HG02588 (cell line): ENCODE measurements around the gene APBA2.

Experiments
- ATAC-seq: cut with Tn5 transposase; IDR thresholded peaks from one replicate; pipeline ENCODE4 v1.9.1; 2021; ENCODE audit warnings: mild to moderate bottlenecking, moderate library complexity; ENCODE audit not compliant: unreplicated experiment

APBA2 gene

DNA sequence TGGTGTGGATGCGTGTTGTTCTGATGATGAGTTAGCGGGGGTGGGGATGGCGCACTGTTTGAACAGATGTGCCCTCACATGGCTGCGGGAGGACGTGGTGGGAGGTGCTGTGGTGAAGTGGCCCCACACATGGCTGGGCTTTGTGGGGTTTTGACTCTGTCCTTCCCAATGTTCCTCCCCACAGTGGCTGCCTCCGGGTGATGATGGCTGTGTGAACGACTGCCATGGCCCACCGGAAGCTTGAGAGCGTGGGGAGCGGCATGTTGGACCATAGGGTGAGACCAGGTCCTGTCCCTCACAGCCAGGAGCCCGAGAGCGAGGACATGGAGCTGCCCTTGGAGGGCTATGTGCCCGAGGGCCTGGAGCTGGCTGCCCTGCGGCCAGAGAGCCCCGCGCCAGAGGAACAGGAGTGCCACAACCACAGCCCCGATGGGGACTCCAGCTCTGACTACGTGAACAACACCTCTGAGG lies 167.9 kb downstream of the APBA2 start:
- ATAC-seq, result no peak

DNA sequence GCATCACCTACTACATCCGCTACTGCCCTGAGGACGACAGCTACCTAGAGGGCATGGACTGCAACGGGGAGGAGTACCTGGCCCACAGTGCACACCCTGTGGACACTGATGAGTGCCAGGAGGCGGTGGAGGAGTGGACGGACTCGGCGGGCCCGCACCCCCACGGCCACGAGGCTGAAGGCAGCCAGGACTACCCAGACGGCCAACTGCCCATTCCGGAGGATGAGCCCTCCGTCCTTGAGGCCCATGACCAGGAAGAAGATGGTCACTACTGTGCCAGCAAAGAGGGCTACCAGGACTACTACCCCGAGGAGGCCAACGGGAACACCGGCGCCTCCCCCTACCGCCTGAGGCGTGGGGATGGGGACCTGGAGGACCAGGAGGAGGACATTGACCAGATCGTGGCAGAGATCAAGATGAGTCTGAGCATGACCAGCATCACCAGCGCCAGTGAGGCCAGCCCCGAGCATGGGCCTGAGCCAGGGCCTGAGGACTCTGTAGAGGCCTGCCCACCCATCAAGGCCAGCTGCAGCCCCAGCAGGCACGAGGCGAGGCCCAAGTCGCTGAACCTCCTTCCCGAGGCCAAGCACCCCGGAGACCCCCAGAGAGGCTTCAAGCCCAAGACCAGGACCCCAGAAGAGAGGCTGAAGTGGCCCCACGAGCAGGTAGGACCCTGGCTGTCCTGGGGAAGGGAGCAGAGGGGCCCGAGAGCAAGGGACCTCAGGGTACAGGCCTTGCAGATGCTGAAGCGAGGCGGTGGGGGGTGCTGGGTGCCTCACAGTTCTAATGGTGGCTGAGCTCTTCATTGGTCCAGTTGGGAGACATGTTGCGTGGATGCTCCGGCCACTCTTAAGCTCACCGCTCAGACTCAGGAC lies 168.6 kb downstream of the APBA2 start:
- no peak for ATAC-seq

DNA sequence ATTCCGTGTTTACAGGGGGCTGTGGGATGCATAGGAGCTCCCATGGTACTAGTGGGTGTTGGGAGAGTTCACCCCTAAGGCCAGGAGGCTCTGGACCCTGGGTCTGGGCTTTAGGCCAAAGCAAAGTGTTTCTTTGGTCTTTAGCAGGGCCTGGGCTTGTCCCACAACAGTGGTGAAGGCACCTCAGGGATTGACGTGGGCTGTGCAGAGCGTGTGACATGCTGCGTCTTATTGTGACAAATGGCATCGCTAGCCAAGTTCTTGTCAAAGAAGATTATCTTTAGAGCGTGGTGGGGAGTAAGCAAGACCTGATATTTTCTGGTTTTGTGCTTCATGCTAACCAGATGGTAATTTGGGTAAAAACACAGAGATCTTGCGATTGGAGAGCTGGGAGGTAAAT lies 170.1 kb downstream of the APBA2 start:
- ATAC-seq, result no peak

DNA sequence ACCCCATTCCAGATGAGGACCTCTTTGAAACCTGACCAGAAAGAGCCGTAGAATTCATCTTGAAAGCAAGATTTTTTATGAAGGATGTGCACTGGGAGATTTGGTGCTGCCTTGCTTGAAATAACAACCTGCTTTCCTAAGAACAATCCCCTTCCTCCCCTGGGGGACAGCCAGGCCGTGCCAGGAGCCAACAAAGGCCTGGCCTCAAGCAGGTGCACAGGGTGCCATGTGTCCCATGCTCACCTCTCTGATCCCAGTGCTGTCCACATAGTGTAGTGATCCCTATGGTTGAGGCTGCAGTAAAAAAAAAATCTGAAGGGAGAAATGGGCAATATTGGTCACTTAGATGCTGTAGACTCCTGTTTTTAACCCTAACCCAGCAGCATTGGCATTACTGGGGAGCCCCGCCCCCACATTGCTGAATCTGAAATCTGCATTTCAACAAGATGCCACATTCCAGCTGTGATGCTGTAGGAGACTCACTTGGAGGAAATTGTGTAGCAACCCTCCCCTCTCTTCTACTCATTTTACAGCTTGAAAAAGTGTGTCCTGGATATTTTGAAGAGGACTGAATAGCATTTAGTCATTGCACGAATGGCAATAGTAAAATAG lies 171.2 kb downstream of the APBA2 start:
- ATAC-seq, result no peak

DNA sequence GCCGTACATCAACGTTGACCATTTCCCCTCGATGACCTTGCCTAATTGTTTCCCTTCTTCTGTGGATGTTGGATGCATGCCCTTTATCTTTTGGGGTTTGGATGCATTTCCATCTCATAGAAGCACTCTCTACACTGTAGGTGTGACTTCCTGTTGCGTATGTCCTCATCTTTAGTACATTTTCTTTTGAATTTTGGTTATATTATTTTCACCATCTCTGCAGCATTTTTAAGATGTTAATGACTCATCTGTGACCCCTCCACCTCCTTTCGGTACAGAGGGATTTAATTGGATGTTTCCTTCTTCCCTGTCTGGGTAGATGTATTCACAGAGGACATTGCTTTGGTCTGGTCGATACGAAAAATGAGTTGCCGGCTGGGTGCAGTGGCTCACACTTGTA lies 172.1 kb downstream of the APBA2 start:
- no peak for ATAC-seq

DNA sequence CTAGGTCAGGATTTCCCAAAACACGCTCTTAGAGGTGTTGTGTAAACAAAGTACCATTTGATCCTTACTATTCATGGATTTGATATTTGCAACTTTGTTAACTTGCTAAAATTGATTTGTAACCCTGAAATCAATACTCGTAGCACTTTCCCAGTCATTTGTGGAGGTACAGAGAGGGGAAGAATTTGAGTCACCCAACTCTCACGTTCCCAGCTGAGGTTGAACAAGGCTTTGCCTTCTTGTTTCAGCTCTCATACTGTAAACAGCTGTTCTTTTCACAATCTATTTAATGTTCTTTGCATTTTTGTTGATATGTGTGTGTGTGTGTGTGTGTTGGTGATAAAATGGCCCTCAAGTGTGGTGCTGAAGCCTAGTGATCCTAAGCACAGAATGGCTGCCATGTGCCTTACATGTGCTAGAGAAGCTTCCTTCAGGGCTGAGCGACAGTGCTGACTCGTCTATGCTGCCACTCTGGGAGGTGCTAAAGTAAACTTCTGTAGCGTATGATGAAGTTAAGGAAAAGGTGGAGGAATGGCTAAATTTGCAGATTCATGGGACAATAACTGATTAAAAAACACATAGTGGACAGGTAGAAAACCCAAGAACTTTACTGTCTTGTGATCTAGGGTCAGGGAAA lies 173.2 kb downstream of the APBA2 start:
- ATAC-seq, result no peak

DNA sequence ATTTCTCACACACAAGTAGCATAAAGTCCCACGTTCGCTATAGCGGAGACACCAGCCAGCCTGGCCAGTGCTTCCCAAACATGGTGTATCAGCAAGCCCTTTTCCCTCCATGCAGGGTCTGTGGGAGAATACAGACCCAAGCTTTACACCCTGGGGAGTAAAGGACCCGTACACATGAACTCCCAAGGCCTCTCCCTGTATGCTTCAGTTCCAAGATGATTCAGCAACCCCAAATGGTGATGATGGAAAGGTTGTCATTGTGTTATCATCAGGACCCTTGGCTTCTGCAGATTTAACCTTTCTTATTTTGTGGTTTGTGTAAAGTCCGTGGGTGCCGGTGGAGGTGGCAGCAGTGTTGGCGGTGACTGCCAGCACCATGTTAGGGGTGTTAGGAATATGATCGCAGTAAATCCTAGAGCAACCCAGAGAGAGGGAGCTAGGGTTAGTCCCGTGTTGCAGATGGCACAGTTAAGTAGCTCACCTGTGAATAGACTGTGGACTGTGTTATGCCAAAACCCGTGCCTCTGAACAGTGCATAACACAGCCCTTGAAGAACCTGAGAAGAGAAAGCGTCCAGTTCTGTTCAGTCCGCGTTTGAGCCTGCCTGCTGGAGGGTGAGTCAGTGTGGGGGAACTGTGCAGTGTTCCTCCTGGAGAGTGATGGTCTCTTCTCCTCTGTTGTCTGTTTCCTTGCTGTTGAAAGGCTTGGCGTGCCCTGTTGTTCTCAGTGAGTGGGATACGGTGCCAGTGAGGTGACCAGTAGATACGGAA lies 174.3 kb downstream of the APBA2 start:
- ATAC-seq, result no peak

DNA sequence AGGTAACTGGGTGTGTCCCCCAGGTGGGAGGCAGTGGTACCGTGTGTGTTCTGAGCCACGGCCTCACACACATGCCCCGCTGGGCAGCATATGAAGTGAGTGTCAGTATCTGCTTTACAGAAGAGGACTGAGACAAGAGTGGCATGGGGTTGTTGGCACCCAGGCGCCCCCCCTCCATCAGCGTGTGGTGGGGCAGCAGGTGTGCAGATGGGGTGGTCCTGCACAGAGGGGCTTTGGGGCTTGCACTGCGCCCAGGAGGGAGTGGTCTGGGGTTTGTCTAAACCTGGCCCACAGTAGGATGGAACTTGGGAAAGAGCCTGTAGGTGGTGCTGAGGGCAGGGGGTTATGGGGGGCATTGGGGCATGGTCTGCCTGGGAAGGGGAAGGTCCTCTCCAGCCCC lies 176.0 kb downstream of the APBA2 start:
- no peak for ATAC-seq

DNA sequence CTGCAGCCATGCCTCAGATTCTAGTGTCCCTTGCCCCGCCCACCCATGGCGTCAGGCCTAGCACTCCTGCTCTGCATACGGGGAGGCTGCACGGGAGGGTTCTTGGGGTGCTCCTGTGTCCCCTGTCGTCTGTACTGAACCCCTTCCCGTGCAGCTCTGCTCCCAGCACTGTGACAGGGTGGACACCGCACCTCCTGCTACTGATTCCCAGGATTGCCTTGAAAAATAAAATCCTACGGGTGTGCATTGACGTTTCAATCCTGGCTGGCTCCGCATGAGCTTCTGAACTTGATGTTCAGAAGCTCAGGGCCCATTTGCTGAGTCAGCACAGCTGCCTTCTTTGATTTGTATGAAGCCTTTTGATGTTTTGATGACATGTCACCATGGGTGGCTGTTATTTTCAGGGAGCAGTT lies 176.4 kb downstream of the APBA2 start:
- no peak for ATAC-seq

DNA sequence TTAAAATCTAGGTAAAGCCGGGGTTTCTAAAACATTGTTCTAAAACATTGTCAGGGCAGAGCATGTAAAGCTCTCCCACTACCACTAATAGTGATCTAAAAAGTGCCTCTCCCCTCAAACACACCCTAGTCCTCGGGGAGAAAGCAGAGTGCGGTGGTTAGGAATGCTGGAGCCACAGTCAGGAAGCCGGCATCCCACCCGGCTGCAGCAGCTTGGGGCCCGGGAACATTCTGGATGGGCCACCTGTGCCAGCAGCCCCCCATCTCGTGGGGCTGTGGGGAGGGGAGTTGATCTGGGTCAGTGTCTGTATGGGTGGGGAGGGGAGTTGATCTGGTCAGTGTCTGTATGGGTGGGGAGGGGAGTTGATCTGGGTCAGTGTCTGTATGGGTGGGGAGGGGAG lies 176.9 kb downstream of the APBA2 start:
- ATAC-seq, result no peak

DNA sequence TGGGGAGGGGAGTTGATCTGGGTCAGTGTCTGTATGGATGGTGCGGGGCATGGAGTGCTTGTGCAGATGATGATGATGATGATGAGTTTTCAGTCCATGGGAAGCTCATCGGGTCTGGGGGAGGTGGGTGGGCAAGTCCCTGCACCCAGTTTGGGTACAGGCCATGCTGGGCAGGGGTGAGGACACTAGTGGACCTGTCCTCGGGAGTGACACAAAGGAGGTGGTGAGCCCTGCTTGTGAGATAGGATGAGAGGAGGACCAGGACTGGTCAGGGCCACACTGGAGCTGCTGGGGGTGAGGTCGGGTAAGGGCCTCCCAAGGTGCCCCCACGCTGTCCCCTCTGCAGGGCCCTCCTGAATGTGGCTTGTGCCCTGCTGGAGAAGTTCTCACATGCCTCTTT lies 177.9 kb downstream of the APBA2 start:
- ATAC-seq, result no peak

DNA sequence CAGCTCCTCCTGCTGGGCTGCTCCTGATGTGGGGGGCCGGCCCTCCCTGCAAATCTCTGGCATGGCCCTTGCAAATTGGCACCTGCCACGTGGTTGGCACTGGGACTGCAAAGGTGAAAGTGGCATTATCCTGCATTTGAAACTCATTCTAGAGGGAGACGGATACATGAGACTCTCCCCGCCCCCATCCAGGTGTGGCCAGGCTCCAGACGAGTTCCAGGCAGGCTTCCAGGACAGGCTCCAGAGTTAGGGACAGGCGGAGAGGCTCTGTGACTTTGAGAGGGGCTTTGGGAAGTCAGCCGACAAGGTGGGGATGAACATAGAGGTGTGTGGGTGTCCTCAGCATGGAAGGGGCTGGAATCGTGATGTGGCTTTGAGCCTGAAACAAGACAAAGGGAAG lies 178.5 kb downstream of the APBA2 start:
- ATAC-seq, result no peak

DNA sequence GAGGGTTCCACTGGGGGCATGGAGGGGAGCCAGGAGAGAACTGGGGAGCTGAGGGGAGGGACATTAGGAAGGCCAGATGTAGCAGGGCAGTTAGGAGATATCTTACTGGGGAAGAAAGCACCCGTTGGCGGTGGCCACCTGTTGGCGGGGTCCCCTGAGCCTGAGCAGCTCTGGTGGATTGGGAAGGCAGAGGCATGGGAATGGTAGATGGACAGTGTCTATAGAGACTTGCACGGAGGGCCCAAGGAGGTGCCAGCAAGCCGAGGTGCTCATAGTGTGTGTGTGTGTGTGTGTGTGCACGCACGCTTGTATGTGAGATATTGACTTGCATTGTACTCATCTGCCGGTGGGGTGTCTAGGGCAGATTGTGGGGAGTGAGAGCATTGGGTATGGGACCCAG lies 179.0 kb downstream of the APBA2 start:
- ATAC-seq, result no peak

DNA sequence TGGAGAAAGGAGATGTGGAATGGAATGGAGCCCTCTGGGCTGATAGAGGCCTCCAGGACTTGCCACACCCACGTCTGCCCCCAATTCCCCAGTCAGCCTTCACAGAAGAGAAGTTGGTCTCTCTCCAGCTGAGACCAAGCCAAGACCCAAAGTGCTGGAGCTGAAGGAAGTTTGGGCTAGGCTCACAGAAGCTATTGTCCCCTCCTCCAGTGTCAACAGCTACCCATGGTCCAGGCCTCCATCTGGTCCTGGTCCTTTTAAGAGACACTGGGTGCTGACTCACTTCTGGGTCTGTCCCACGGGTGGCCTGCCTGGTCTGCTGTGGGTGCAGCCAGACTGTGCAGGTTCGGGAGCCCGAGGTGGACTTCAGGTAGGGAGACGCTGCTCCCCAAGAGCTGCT lies 179.8 kb downstream of the APBA2 start:
- ATAC-seq, result no peak

DNA sequence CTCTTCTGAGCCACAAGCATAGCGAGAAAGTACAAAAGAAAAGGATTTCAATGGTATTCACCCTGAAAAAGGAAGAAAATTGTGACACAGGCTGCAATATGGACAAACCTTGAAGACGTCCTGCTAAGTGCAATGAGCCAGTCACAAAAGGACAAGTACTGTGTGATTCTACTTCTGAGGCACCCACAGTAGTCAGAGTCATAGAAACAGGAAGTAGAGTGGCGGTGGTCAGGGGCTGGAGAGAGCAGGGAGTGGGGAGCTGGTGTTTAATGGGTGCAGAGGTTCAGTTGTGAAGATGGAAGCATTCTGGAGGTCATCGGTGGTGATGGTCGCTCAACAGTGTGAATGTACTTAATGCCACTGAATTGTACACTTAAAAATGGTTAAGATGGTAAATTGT lies 180.5 kb downstream of the APBA2 start:
- no peak for ATAC-seq

DNA sequence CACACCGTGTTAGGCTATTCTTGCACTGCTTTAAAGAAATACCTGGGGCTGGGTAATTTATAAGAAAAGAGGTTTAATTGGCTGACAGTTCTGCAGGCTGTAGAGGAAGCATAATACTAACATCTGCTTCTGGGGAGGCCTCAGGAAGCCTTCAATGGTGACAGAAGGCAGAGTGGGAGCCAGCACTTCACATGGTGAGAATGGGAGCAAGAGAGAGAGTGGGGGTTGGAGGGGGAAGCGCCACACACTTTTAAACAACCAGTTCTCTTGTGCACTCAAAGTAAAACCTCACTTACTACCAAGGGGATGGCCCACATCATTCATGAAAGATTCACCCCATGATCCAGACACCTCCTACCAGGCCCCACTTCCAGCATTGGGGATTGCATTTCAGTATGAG lies 181.1 kb downstream of the APBA2 start:
- ATAC-seq, result no peak

DNA sequence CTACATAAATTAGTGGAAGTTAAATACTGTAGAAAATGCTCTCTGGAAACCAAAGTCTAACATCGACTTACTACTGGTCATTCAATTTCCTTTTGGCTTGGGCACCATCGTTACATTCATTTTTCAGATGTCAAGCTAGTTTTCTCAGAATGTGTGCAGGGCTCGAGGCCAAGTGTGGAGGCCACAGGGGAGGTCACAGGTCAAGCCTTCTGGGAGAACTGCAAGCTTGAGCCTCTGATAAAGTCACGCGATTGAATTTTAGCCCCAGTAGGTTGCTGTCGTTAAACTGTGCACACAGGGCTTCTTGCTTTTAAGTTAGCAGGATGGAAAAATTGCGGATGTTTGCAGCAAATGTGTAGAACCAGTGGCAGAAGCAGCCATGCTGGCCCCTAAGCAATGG lies 182.2 kb downstream of the APBA2 start:
- ATAC-seq, result no peak

DNA sequence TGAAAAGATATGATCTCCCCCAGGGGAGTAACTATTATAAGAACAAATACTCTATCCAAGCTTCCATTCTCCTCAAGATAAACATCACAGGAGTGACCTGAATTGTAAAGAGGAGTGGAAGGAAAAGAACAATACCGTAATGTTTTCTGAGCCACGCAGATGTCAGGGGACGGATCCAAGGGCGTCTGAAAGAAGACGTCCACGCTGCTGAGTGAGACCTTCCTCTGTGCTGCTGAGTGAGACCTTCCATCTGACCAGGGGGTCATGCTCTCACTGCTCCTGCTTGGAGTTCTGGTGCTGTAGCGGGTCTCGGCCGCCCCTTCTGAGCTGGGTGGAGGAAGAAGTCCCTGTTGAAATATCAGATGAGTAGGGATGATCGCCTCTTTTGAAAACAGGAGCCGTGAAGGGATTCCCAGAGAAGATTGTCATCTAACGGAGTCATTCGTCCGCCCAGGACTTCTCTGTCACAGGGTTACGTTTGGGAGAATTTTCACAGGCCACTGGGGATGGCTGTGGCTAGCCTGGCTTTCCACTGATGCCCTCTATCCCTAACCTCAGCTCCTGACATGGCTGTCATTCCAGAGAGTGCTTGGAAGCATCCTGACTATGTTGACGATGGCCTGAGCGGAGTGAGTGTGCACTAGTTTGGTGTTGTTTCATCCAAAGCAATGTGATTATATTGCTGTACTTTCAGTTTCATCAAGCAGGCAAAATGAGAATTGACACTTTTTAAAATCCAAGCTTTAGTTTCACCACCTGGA lies 184.9 kb downstream of the APBA2 start:
- ATAC-seq, result no peak

DNA sequence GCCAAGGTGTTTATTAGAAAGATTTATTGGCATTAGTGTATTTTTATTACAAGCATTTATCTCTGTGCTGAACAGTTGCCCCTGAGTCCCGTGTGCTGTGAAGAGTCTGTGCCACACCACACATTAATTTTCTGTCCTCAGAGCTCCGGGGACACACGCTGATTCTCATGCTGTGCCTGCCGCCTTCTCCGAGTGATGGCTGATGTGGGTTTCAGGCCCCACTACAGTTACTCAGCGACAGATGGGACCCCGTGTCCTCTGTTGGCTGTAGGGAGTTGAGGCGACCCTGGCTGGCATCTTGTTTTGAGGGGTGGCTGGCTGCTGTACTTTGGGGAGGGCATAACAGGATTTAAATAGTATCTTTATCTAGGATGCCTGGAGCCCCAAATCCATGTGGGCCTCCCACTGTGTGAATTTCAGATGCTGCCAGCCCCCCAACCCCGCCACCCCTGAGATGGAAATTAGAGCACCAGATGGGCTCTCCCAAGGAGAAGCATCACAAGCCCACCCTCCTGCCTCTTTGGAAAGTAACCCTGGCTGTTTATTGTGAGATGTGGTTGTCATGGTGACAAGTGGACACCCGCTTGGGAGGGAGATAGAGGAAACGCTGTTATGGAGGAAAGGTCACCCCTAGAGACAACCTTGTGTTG lies 185.6 kb downstream of the APBA2 start:
- no peak for ATAC-seq

DNA sequence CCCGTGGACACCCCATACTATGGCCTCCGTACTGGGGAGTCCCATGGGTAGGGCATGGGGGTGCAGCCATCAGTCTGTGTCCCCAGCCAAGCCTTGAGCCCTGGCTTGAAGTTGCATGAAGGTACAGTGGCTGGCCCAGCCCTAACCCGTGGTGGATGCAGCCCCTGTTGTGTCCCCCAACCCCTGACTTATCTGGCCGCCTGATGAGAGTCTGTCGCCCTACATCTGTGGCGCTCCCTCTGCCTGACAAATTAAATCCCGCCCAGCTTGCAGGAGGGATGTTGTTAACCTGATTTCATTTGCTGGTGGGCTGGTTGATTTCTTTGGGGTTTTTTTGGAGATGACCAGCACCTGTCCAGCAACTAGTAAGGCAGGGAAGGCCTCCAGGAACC lies 186.1 kb downstream of the APBA2 start:
- no peak for ATAC-seq
